Testis (tissue), 2 donors: ENCODE measurements around the gene TUBB4A.

Experiments used
- POLR2A ChIP-seq: fragments of 450-650 bp; IDR thresholded peaks from one replicate; pipeline ENCODE4 v1.6.1; 2017; ENCODE audit warnings: antibody characterized with exemption, mild to moderate bottlenecking, moderate library complexity
- TF ChIP-seq, protein P1 (sequence below), 3 experiments: fragments of 450-650 bp in 2 of 3; fragments of 200-600 bp in 1 of 3; sonication (generic) in 1 of 3; IDR thresholded peaks; one replicate each; pipeline ENCODE4 v1.5.1; 2016 to 2019; ENCODE audit warnings: antibody characterized with exemption in 3 of 3, mild to moderate bottlenecking in 2 of 3, moderate library complexity in 1 of 3

DNA sequence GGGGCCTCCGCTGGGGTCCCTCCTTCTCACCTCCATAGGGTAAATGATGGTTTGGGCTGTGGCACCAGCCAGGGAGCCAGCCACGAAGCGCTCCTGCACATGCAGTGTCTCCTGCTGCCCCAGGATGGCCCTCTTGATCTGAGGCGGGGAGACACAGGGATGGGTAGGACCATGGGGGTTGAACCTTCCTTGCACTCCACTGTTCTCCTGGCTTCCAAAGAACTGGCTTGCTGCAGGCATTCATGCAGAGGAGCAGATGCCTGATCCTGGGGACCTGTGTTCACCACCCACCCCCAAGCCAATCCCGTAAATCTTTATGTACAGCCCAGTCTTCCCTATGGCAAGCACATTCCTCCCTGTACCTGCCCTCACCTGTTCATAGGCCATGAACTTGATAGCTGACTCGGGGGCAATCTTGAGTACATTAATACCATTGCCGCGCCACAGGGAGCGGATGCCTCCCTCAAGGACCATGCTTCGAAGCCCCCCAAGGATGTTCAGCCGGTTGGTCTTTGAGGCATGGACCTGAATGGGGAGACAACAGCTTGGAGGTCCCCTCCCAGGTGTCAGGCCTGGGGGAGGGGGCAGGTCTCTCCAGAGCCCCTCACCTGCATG lies 48.1 kb downstream of the TUBB4A start:
- TF ChIP-seq, protein P1, sequence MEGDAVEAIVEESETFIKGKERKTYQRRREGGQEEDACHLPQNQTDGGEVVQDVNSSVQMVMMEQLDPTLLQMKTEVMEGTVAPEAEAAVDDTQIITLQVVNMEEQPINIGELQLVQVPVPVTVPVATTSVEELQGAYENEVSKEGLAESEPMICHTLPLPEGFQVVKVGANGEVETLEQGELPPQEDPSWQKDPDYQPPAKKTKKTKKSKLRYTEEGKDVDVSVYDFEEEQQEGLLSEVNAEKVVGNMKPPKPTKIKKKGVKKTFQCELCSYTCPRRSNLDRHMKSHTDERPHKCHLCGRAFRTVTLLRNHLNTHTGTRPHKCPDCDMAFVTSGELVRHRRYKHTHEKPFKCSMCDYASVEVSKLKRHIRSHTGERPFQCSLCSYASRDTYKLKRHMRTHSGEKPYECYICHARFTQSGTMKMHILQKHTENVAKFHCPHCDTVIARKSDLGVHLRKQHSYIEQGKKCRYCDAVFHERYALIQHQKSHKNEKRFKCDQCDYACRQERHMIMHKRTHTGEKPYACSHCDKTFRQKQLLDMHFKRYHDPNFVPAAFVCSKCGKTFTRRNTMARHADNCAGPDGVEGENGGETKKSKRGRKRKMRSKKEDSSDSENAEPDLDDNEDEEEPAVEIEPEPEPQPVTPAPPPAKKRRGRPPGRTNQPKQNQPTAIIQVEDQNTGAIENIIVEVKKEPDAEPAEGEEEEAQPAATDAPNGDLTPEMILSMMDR (IDR thresholded peaks at IDR 0.05): no peak
- TF ChIP-seq POLR2A: no peak
